ENCODE results near the gene ROPN1L.

DNA sequence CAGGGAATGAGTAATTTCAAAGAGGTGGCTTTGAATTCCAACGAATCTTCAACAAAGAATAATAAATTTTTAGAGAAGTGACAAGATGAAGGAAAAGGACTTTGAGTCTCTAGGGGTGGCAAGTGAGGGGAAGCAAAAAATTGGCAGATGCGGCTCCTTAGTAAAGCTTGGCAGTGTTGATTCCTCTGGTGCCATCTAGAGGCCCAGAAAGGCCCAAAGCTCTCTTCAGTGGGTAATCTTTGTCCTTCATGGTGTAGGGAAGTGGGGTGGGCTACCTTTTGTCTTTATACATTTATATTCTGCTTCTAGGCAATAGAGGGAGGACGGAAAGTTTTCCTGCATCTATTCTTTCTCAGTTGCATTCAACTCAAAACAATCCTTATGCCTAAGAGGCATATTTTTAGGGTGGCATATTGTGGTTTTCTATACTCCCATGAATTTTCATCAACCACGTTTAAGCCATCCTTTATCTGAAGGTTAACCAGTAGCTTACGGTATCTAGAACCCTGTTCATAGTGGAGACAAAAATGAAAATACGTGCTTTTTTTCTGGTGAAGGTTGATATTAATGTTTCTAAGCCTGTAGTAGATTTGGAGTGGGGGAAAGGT is 17.5 kb upstream of the ROPN1L start:
- TF ChIP-seq, protein P1, sequence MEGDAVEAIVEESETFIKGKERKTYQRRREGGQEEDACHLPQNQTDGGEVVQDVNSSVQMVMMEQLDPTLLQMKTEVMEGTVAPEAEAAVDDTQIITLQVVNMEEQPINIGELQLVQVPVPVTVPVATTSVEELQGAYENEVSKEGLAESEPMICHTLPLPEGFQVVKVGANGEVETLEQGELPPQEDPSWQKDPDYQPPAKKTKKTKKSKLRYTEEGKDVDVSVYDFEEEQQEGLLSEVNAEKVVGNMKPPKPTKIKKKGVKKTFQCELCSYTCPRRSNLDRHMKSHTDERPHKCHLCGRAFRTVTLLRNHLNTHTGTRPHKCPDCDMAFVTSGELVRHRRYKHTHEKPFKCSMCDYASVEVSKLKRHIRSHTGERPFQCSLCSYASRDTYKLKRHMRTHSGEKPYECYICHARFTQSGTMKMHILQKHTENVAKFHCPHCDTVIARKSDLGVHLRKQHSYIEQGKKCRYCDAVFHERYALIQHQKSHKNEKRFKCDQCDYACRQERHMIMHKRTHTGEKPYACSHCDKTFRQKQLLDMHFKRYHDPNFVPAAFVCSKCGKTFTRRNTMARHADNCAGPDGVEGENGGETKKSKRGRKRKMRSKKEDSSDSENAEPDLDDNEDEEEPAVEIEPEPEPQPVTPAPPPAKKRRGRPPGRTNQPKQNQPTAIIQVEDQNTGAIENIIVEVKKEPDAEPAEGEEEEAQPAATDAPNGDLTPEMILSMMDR (IDR thresholded peaks at IDR 0.05 in 2 of 3, conservative IDR thresholded peaks at IDR 0.05 in 1 of 3; ENCODE audit: control insufficient read depth in 2 of 3, extremely low read depth in 1 of 3, insufficient read depth in 1 of 3, low read depth in 3 of 3, low read length in 3 of 3) = peak; percentile 40 to 47 (median 40)
- TF ChIP-seq EZH2 (IDR thresholded peaks at IDR 0.05; ENCODE audit: borderline replicate concordance, control insufficient read depth, low read depth, low read length) (no peak), HCFC1 (IDR thresholded peaks at IDR 0.05; ENCODE audit: low read length) (no peak), ZNF207 (IDR thresholded peaks at IDR 0.05; ENCODE audit: borderline replicate concordance) (no peak), SIN3A (IDR thresholded peaks at IDR 0.05; ENCODE audit: low read depth, low read length) (no peak), STAT3 (IDR thresholded peaks at IDR 0.05; ENCODE audit: low read depth, low read length) (no peak), CHD4 (IDR thresholded peaks at IDR 0.05) (no peak), EED (IDR thresholded peaks at IDR 0.05; ENCODE audit: low read depth) (no peak), POLR2AphosphoS5 (IDR thresholded peaks at IDR 0.05; ENCODE audit: low read length) (no peak), NBN (IDR thresholded peaks at IDR 0.05) (no peak), NFYB (IDR thresholded peaks at IDR 0.05; ENCODE audit: insufficient read depth, low read depth, low read length) (no peak)
- TF ChIP-seq, protein P2, sequence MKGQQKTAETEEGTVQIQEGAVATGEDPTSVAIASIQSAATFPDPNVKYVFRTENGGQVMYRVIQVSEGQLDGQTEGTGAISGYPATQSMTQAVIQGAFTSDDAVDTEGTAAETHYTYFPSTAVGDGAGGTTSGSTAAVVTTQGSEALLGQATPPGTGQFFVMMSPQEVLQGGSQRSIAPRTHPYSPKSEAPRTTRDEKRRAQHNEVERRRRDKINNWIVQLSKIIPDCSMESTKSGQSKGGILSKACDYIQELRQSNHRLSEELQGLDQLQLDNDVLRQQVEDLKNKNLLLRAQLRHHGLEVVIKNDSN (IDR thresholded peaks at IDR 0.05; ENCODE audit: borderline replicate concordance, extremely low read length, insufficient read depth, low read depth, low read length) = no peak

Measured in GM12878 (cell line).